Muscle of leg (tissue), 11 donors: ENCODE measurements around the gene HRH2. TPM values are rescaled to one million over a fixed set of nuclear protein-coding genes. Genes with fewer than 3 reads are reported as not detected.
A peak's percentile ranks its signal among the peaks of the same experiment; 100 is the strongest.

Experiments
- DNase-seq: peaks from one replicate; pipeline ENCODE4 v3.0.0; 2013
- H3K27ac ChIP-seq: one replicate; pipeline ENCODE4 v1.5.1; 2013; ENCODE audit warnings: mild to moderate bottlenecking, low read length, control low read depth
- H3K27me3 ChIP-seq: one replicate; pipeline ENCODE4 v1.6.1; 2013; ENCODE audit warnings: low read length; ENCODE audit not compliant: control insufficient read depth, insufficient read depth
- H3K36me3 ChIP-seq: one replicate; pipeline ENCODE4 v1.6.1; 2013; ENCODE audit warnings: low read length; ENCODE audit not compliant: control insufficient read depth, insufficient read depth
- H3K4me1 ChIP-seq: one replicate; pipeline ENCODE4 v1.6.1; 2013; ENCODE audit warnings: low read length; ENCODE audit not compliant: control insufficient read depth, insufficient read depth
- H3K4me3 ChIP-seq: one replicate; pipeline ENCODE4 v1.5.1; 2013; ENCODE audit warnings: low read length, control low read depth
- H3K9me3 ChIP-seq: replicated peaks from 2 replicates; pipeline ENCODE4 v1.6.1; 2013; ENCODE audit warnings: low read depth, low read length; ENCODE audit not compliant: control insufficient read depth
- WGBS: methylation state at CpG from one replicate; pipeline ENCODE4 v1.1.5; 2013; ENCODE audit warnings: missing lambda C conversion rate; ENCODE audit not compliant: insufficient coverage; 5-methylcytosine and 5-hydroxymethylcytosine counted together
- polyA plus RNA-seq, 8 donors: library from polyadenylated mRNA; unstranded; fragments of 120-200 nt; gene quantifications; one replicate each; pipeline versions ENCODE4 v1.2.1 to v1.2.3, GENCODE V29; 2013; ENCODE audit warnings: inconsistent platforms in 1 of 8, low replicate concordance in 1 of 8; ENCODE audit not compliant: insufficient read length in 8 of 8, insufficient read depth in 1 of 8
- total RNA-seq: library from RNA; stranded (reverse); fragments of 120-200 nt; gene quantifications from one replicate; pipeline ENCODE4 v1.2.4, GENCODE V29; 2013

The HRH2 gene
- total and polyA plus RNA-seq, 9 donors, result 0.35 to 1.5 (median 0.86) TPM

DNA sequence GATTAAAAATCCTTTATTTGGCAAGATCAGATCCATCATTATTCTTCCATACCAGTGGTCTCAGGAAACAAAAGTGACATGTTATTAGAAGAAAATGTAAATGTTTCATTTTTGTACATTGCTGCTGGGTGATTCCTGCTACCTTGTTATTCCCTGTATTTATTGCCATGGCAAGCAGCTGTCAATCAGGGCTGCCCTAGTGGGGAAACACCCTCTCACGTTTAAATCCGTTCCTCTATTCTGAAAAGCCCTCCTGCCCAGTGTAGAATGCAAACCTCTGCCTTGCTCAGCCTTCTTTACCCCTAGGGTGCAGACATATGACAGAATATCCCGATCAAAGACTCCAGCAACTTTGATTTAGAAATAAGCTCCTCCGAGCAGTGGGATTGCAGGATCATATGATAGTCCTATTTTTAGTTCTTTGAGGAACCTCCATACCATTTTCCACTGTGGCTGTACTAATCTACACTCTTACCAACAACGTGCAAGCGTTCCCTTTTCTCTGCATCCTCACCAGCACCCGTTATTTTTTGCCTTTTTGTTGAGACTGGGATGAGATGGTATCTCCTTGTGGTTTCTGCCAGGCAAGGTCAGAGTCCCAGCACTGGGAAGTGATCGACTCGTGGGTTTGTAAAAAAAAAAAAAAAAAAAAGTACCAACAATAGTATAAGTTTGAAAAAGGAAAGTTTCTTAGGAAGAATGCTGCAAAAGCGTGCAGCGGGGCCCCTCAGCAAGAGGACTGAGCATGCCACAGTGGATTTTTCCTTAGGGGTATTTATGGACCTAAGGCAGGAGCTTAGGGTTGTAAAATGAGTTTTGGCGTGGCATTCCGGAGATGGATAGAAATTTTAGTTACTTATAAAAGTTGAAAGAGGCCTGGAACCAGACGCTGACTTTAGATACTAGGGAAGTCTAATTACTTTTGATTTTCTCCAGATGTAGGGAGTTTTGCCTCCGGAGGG lies 66.7 kb downstream of the HRH2 start:
- H3K4me3 ChIP-seq, result no peak overlapping the region
- H3K27me3 ChIP-seq, result peaks cover 17% of the 10 kb centered on the region
- H3K9me3 ChIP-seq, result no peaks in the 10 kb centered on the region
- WGBS, result 13% methylated on average over 6 of the region's 15 CpGs
- DNase-seq, result no peak
- H3K4me1 ChIP-seq, result peaks cover 6% of the 10 kb centered on the region
- H3K27ac ChIP-seq, result no peak overlapping the region
- H3K36me3 ChIP-seq, result no peaks in the 10 kb centered on the region

DNA sequence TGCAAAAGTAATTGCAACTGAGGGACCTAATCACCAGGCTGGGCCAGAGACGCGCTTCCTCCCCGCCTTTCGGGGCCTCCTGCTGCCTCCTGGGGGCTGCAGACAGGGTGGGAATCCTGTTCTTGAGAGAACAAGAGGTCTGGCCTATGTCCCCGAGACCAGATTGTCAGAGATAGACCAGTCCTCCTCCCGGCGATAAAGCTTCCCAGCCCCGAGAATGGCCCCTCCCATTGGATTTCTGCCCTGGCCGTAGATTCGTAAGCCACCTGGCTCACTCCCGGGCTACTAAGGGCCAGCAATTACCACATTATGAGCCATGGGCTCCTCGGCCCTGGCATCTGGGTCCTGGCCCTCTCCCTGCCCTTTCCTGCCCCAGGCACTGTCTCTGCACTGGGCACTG lies 70.4 kb downstream of the HRH2 start:
- 19% methylated on average over 10 of the region's 12 CpGs for WGBS
- Histone ChIP-seq H3K4me1 (peaks cover 6% of the 10 kb centered on the region), H3K36me3 (no peaks in the 10 kb centered on the region), H3K27me3 (peaks cover 23% of the 10 kb centered on the region), H3K4me3 (no peak overlapping the region), H3K27ac (no peak overlapping the region), H3K9me3 (no peaks in the 10 kb centered on the region)
- no peak for DNase-seq

DNA sequence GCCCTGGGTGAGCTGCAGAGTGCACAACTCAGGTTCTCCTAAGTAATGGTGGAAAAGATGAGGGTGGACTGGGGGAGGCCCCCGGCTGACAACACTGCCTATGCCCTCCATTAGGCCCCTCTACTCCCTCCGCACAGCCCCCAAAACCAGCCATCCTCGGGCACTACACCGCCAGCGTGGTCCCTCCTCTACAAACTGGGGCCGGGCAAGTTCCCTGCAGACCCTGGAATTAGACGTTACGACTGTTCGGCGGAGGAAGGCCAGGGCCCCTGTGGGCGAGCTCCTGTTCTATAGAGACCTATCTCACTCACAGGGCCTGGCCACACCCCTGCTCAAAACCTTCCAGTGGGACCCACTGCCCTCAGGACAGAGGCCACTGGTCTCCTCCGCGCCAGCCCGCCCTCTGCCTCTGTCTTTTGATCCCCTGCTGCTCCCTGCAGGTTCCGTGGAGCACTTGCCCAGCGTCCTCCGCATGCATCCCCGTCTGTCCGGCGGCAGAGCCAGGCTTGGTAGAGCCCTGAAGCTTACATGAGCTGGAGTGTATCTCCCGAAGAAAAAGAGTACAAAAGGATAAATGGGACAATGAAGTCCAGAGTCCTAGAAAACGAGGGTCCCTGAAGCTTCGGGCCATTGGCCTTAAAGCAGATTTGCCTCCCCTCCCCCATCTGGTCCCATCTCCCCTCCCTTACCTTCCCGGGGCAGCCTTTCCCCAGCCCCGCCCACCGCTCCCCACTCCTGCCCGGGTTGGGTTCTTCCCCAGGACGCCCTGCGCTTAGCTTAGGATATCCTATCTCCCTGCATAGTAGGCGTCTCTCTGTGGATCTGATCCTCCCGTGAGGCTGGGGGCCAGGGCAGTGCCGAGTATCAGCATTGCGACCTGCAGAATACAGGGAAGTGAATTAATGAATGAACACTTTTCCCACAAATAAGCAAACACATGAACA lies 71.3 kb downstream of the HRH2 start:
- H3K27me3 ChIP-seq, result peaks cover 26% of the 10 kb centered on the region
- H3K27ac ChIP-seq, result no peak overlapping the region
- peaks cover 6% of the 10 kb centered on the region for H3K4me1 ChIP-seq
- no peak for DNase-seq
- WGBS, result 8% methylated on average over 27 of the region's 33 CpGs
- H3K9me3 ChIP-seq, result no peaks in the 10 kb centered on the region
- H3K36me3 ChIP-seq, result no peaks in the 10 kb centered on the region
- H3K4me3 ChIP-seq, result no peak overlapping the region

DNA sequence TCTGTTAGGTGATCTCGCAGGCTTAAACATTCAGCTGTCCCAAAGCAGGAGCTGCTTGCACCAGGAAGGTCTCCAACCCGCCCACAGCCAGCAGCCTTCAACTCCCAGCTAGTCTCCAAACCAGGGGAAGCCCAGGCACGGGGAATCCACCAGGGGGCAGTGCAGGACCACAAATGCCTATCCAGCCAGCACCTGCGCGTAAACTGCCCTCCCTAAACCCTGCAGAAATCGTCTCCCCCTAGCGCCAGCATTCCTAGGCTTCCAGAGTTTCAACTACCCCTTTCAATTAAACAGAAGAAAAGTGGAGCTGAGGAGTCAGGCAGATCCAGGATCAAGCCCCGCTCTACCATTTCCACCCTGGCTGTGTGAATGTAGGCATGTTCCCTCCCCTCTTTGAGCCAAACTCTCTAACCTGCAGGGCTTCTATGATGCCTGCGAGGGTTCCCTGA lies 72.0 kb downstream of the HRH2 start:
- Histone ChIP-seq H3K9me3 (no peaks in the 10 kb centered on the region), H3K4me1 (peaks cover 6% of the 10 kb centered on the region), H3K4me3 (no peak overlapping the region), H3K36me3 (no peaks in the 10 kb centered on the region), H3K27me3 (peaks cover 26% of the 10 kb centered on the region), H3K27ac (no peak overlapping the region)
- DNase-seq, result peak; percentile 86
- 0% methylated on average over 3 of the region's 9 CpGs for WGBS

DNA sequence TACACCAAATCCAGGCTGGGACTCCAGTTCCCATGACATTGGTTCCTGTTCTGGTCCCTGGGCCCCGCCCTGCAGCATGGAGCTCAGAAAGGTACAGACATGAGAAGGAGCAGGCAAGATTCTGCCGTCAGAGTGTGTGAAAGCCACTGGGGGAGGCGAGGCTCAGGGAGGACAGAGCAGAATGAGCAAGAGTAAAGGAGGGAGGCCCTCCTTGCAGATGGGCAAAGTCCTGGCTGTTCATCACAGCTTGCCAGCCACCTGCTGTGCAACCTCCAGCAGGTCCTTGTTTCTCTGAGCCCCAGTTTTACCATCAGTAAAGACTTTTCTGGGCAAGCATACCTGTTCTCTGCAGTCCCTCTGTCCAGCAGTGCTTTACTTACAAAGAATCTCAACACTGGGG lies 73.3 kb downstream of the HRH2 start:
- DNase-seq, result no peak
- Histone ChIP-seq H3K36me3 (no peaks in the 10 kb centered on the region), H3K27me3 (peaks cover 30% of the 10 kb centered on the region), H3K4me1 (peaks cover 6% of the 10 kb centered on the region), H3K27ac (no peak overlapping the region), H3K4me3 (no peak overlapping the region), H3K9me3 (no peaks in the 10 kb centered on the region)
- 75% methylated on average over 1 of the region's 3 CpGs for WGBS

DNA sequence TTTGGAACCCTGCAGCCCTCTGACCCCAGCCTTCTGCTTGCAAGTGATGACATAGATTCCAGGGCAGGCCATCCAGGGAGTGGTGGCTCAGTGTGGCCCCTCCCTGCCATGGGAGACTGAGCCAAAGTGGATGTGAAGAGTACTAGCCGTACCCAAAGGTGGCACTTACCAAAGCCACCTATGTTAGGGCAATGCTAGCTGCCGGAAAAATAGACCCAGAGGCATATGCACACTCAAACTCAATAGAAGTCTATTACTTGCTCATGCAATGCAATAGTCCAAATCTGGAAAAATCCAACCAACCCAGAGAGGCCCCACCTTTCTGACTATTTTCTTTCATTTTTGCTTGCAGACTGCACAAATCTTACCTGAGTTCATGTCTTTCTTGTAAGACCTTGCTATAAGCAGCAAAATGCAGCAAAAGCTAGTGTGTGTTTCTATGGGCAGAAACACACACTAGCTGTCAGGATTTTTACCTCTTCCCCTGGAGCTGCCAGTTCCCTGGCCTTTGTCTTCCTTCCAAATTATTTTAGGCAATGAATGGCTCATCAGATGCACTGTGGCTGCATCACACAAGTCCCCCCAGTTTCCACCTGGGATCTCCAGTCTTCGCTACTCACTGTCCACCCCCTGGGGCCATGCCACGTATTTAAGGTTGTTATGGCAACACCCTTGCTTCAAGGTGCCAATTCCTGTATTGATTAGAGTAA lies 74.0 kb downstream of the HRH2 start:
- peaks cover 30% of the 10 kb centered on the region for H3K27me3 ChIP-seq
- no peak for DNase-seq

DNA sequence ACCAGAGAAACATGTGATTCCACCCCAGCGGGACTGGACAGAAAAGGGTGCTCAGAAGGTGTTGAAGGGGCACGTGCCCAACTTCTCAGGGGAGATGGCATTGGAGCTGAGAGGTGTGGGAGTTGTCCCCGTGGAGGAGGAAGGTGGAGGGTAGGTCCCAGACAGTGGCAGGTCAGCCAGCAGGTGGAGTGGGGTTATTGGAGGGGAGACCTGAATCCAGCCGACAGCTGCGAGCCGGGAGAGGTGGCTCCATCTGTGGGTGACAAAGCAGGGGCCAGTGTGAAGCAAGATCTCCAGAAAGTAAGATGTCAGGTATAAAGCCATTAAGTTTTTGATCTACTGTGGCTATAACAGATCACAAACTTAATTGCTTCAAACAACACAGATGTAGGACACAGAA lies 75.1 kb downstream of the HRH2 start:
- peaks cover 6% of the 10 kb centered on the region for H3K4me1 ChIP-seq
- WGBS, result 66% methylated on average over 3 of the region's 6 CpGs
- H3K36me3 ChIP-seq, result no peaks in the 10 kb centered on the region
- no peak for DNase-seq
- H3K4me3 ChIP-seq, result no peak overlapping the region
- peaks cover 28% of the 10 kb centered on the region for H3K27me3 ChIP-seq
- H3K27ac ChIP-seq, result no peak overlapping the region
- no peaks in the 10 kb centered on the region for H3K9me3 ChIP-seq

More for the DNA sequence above, 74.0 kb downstream of the HRH2 start:
- H3K9me3 ChIP-seq, result no peaks in the 10 kb centered on the region
- no peak overlapping the region for H3K4me3 ChIP-seq
- no peaks in the 10 kb centered on the region for H3K36me3 ChIP-seq
- WGBS, result 70% methylated on average over 2 of the region's 4 CpGs
- peaks cover 6% of the 10 kb centered on the region for H3K4me1 ChIP-seq
- no peak overlapping the region for H3K27ac ChIP-seq

DNA sequence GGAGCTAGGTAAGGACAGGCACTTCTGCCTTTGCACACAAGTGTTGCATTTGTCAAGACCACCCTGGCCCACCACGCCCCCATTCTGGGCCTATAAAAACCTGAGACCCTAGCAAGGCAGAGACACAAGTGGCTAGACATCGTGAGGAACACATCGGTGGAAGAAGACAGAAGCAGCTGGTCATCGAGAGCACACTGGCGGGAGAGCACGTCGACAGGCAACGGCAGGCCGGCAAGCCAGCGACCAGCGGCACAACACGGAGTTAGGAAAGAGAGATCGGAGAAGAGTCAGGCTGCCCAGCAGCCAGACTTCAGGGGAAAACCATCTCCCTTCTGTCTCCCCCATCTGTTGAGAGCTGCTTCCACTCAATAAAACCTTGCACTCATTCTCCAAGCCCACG lies 76.1 kb downstream of the HRH2 start:
- H3K27me3 ChIP-seq, result peaks cover 18% of the 10 kb centered on the region
- 88% methylated on average over 13 of the region's 14 CpGs for WGBS
- no peak overlapping the region for H3K27ac ChIP-seq
- no peak overlapping the region for H3K4me3 ChIP-seq
- H3K4me1 ChIP-seq, result peaks cover 6% of the 10 kb centered on the region
- H3K36me3 ChIP-seq, result no peaks in the 10 kb centered on the region
- H3K9me3 ChIP-seq, result no peaks in the 10 kb centered on the region
- DNase-seq, result no peak

DNA sequence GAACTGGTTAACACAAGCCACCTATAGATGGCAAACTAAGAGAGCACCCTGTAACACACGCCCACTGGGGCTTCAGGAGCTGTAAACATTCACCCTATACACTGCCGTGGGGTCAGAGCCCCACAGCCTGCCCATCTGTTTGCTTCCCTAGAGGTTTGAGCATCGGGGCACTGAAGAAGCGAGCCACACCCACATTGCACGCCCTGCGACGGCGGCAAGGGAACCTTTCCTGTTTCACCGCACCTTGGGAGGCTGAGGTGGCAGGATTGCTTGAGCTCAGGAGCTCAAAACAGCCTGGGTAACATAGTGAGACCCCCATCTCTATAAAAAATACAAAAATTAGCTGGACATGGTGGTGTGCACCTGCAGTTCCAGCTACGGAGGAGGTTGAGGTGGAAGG lies 76.6 kb downstream of the HRH2 start:
- H3K4me1 ChIP-seq, result peaks cover 2% of the 10 kb centered on the region
- no peak for DNase-seq
- no peak overlapping the region for H3K27ac ChIP-seq
- no peaks in the 10 kb centered on the region for H3K9me3 ChIP-seq
- 69% methylated on average over 6 of the region's 10 CpGs for WGBS
- H3K27me3 ChIP-seq, result peaks cover 13% of the 10 kb centered on the region
- H3K4me3 ChIP-seq, result no peak overlapping the region
- H3K36me3 ChIP-seq, result no peaks in the 10 kb centered on the region
